AG04450 (cell line): ENCODE data around the gene CCS. TPM values are rescaled to one million over a fixed set of nuclear protein-coding genes. Genes with fewer than 3 reads are reported as not detected.

Experiments
- CTCF ChIA-PET: fragments of 300-600, 350-600 bp; formaldehyde crosslinking; extraction: SDS; loops from one replicate; lab custom pipeline; 2022; ENCODE audit warnings: antibody characterized with exemption, inconsistent platforms; lab: Charles Lee
- POLR2A ChIA-PET: fragments of 350-600 bp; formaldehyde crosslinking; extraction: SDS; loops from one replicate; lab custom pipeline; 2021; ENCODE audit warnings: antibody characterized with exemption, inconsistent platforms; lab: Yijun Ruan, JAX
- DNase-seq: peaks from one replicate; pipeline ENCODE4 v3.0.0-alpha.2; 2011; ENCODE audit warnings: low read depth, low spot score
- H3K27ac ChIP-seq: one replicate; pipeline ENCODE4 v1.5.1; 2012; ENCODE audit warnings: low read depth, low read length, control low read depth
- H3K27me3 ChIP-seq: one replicate; pipeline ENCODE4 v1.6.0; 2012; ENCODE audit warnings: low read length; ENCODE audit not compliant: control insufficient read depth, insufficient read depth
- H3K4me3 ChIP-seq: 2 replicates; pipeline ENCODE4 v1.5.1; 2011; ENCODE audit warnings: mild to moderate bottlenecking, low read depth, low read length, control low read depth
- H3K9me3 ChIP-seq: 2 replicates; pipeline ENCODE4 v1.5.1; 2012; ENCODE audit warnings: low read length; ENCODE audit not compliant: control insufficient read depth, insufficient read depth
- CTCF ChIP-seq: IDR thresholded peaks from 2 replicates; pipeline ENCODE4 v1.5.1; 2011; ENCODE audit warnings: low read depth, low read length, control low read depth, inconsistent platforms
- polyA plus RNA-seq: library from polyadenylated mRNA; depleted of rRNA; stranded (reverse); fragments of >200 nt; gene quantifications from 2 replicates; pipeline ENCODE4 v1.2.3, GENCODE V29; 2011

The CCS gene
- polyA plus RNA-seq, 1 experiment = 26.7 TPM

DNA sequence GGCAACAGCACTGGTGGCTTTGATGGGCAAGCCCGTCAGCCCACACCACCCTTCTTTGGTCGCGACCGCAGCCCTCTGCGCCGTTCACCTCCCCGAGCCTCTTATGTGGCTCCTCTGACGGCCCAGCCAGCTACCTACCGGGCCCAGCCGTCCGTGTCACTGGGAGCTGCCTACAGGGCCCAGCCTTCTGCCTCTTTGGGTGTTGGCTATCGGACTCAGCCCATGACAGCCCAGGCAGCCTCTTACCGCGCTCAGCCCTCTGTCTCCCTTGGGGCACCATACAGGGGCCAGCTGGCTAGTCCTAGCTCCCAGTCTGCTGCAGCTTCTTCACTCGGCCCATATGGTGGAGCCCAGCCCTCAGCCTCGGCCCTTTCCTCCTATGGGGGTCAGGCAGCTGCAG, 31.5 kb downstream of the CCS start:
- H3K9me3 ChIP-seq = no peaks in the 10 kb centered on the region; the same call in 1 of the 2 replicates
- H3K4me3 ChIP-seq = no peak overlapping the region
- no peak for TF ChIP-seq CTCF
- CTCF ChIA-PET = no interaction called here
- no peak overlapping the region for H3K27ac ChIP-seq
- POLR2A ChIA-PET = interaction anchor here (0.8 to 4.4 kb wide), 4 partner anchors 8 to 262 kb away, joined by 3 to 25 read pairs (median 4); partner anchors contain the start of genes DPP3, RBM14 and RBM4
- no peaks in the 10 kb centered on the region for H3K27me3 ChIP-seq
- no peak for DNase-seq

GRCh38 chr11:66625041-66625751, 32.2 kb downstream of the CCS start:
- Histone ChIP-seq H3K4me3 (no peak overlapping the region), H3K27ac (no peak overlapping the region), H3K9me3 (no peaks in the 10 kb centered on the region; the same call in 1 of the 2 replicates), H3K27me3 (no peaks in the 10 kb centered on the region)
- ChIA-PET POLR2A (interaction anchor here (0.8 to 4.4 kb wide), 4 partner anchors 9 to 262 kb away, joined by 3 to 25 read pairs (median 4); partner anchors contain the start of genes DPP3, RBM14 and RBM4), CTCF (no interaction called here)
- TF ChIP-seq CTCF = no peak
- no peak for DNase-seq

- Histone ChIP-seq H3K4me3 (no peak overlapping the region), H3K27ac (no peak overlapping the region), H3K27me3 (no peaks in the 10 kb centered on the region), H3K9me3 (no peaks in the 10 kb centered on the region; the same call in 1 of the 2 replicates)
- CTCF ChIA-PET = no interaction called here
- no peak for TF ChIP-seq CTCF
- no peak for DNase-seq
- POLR2A ChIA-PET = no interaction called here
Observed at GRCh38 chr11:66625752-66626149, 32.8 kb downstream of the CCS start.

- no peaks in the 10 kb centered on the region; the same call in 1 of the 2 replicates for H3K9me3 ChIP-seq
- ChIA-PET POLR2A (no interaction called here), CTCF (no interaction called here)
- H3K27me3 ChIP-seq = no peaks in the 10 kb centered on the region
- no peak overlapping the region for H3K4me3 ChIP-seq
- TF ChIP-seq CTCF = no peak
- H3K27ac ChIP-seq = no peak overlapping the region
- no peak for DNase-seq
Observed at GRCh38 chr11:66626382-66626781, 33.4 kb downstream of the CCS start.

- H3K27me3 ChIP-seq = no peaks in the 10 kb centered on the region
- no peak overlapping the region for H3K4me3 ChIP-seq
- no peak for DNase-seq
- ChIA-PET POLR2A (no interaction called here), CTCF (no interaction called here)
- no peaks in the 10 kb centered on the region; the same call in 1 of the 2 replicates for H3K9me3 ChIP-seq
- H3K27ac ChIP-seq = no peak overlapping the region
- no peak for TF ChIP-seq CTCF
Observed at GRCh38 chr11:66626926-66627325, 33.9 kb downstream of the CCS start.
